Umbilical cord (tissue), 2 donors: ENCODE results near the gene TRIP6. TPM values are rescaled to one million over a fixed set of nuclear protein-coding genes. Genes with fewer than 3 reads are reported as not detected.

Experiments
- DNase-seq: peaks from one replicate; pipeline ENCODE4 v3.0.0-alpha.2; 2015; ENCODE audit warnings: low spot score
- total RNA-seq: library from RNA; depleted of rRNA; stranded (reverse); fragments of >200 nt; gene quantifications from one replicate; pipeline ENCODE4 v1.2.3, GENCODE V29; 2014; ENCODE audit warnings: low replicate concordance; ENCODE audit not compliant: insufficient read depth

TRIP6 gene, protein sequence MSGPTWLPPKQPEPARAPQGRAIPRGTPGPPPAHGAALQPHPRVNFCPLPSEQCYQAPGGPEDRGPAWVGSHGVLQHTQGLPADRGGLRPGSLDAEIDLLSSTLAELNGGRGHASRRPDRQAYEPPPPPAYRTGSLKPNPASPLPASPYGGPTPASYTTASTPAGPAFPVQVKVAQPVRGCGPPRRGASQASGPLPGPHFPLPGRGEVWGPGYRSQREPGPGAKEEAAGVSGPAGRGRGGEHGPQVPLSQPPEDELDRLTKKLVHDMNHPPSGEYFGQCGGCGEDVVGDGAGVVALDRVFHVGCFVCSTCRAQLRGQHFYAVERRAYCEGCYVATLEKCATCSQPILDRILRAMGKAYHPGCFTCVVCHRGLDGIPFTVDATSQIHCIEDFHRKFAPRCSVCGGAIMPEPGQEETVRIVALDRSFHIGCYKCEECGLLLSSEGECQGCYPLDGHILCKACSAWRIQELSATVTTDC
- 45.5 TPM for total RNA-seq

DNA sequence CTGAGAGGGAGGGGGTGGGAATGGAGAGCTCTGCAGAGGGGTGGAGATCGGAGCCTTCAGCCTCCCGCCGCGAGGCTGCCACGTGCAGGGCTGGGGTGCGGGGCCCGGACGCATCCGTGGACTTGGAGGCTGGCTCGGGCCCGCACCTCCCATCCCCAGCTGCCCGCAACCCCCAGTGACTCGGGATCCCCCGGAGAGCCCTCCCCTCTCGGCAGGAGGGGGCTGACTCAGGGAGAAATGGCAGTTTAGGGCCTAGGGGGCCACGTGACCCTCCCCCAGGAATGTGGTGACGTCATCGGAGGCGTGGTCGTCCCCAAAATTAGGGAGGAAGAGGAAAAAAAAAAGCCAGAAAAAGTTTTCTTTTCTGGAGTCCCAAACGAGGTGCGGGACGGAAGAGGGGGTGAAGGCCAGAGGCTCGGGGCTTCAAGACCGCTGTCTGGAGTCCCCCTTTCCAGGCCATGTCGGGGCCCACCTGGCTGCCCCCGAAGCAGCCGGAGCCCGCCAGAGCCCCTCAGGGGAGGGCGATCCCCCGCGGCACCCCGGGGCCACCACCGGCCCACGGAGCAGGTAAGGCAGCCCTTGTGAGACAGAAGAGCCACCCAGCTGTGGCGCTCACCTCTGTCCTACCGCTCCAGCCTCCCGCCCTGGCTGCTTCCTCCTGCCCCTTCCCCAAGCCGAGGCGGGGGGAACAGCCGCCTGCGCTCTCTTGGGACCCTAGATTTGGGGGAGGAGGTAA is at the start of gene TRIP6:
Gene TRIP6 (plus strand): TSS at position 348 of the 736 bp plus-strand sequence. CDS start 111 bp downstream, at position 459.
- DNase-seq = peak; percentile 97

GRCh38 chr7:100818366-100818765 is 48.8 kb upstream of the TRIP6 start:
- DNase-seq = no peak

DNA sequence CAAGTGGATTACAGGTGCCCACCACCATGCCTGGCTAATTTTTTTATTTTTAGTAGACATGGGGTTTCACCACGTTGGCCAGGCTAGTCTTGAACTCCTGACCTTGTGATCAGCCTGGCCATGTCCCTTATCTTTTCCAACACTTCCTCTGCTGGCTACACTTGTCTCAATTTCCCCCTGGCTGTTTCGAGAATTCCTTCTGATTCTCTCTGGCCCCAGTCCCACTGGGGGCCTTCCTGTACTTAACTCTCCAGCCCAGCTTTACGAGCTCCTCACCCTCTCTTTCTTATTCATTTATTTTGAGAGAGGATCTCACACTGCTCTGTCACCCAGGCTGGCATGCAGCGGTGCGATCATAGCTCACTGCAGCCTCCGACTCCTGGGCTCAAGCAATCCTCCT is 48.4 kb upstream of the TRIP6 start:
- DNase-seq = no peak

- DNase-seq = no peak
Measured at GRCh38 chr7:100819586-100819985, 47.6 kb upstream of the TRIP6 start.

DNA sequence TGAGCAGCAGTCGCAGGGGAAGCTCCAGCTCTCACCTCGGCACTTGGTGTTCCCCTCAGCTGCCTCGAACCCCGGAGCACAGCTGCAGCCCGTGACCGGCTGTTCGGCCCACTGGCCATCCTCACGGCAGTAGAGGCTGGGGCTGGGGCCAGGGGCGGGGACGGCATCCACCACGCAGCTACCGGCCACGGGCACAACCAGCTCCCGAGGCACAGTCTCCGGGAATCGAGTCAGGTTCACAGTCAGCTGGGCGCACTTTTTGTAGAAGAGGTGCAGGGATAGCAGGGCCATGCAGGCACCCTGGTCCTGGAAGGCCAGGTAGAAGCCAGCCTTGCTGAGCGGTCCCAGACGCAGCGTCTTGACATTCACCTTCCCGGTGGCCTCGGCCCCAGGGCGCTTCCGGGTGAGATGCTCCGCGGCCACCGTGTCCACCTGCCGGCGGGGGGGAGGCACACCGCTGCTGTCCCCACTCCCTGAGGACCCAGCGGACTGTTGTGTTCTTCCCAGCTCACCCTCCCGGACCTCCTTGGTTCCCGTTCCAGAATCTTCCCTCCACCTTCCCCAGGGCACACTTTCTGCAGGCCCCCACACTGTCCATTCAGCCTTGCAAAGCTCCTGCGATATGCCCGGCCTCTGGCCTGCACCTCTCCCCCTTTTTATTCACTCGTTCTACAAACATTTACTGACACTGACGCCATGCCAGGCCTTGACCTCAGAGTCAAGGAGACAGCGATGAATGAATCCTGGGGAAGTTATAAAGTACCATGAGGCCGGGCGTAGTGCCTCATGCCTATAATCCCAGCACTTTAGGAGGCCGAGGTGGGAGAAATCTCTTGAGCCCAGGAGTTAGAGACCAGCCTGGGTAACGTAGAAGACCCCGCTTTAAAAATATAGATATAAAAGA is 44.7 kb upstream of the TRIP6 start:
- DNase-seq = no peak

DNA sequence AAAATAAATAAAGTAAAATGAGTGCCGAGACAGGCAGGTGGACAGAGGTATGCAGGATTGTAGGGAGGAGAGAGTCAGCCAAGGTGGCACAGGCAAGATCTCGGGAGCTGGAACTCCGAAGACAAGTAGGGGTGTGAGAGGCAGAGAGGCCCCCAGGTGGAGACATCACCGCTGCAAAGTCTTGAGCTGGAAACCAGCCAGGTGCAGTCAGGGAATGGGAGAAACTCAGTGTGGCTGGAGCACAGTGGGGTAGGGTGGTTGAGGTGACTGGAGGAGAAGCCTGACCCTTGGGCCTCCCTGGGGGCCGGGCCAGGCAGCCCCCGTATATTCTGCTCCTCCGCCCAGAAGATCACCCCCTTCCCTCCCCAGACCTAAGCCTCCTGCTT is 44.1 kb upstream of the TRIP6 start:
- no peak for DNase-seq

DNA sequence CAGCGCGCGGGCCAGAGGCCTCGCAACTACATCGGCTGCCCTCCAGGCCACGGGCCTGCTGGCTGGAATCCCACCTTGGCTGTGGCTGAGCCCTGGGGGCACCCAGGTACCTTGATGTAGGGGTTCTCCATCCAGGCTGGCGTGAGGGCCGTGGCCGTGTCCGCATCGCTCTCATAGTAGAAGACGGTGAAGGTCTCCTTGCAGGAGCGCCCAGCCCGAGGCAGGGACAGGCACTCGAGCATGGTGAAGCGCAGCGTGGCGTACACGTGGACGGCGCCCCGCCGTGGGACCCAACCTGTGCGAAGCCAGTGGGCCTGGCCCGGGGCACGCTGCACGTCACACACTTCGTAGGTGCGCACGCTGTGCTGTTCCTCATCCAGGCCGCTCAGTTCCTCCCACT is 43.7 kb upstream of the TRIP6 start:
- DNase-seq = no peak

- no peak for DNase-seq
Measured at GRCh38 chr7:100824499-100825214, 42.5 kb upstream of the TRIP6 start.

- peak; percentile 20 for DNase-seq
Measured at GRCh38 chr7:100825215-100825671, 41.9 kb upstream of the TRIP6 start.

- DNase-seq = peak; percentile 64
Measured at GRCh38 chr7:100825751-100826513, 41.3 kb upstream of the TRIP6 start.

DNA sequence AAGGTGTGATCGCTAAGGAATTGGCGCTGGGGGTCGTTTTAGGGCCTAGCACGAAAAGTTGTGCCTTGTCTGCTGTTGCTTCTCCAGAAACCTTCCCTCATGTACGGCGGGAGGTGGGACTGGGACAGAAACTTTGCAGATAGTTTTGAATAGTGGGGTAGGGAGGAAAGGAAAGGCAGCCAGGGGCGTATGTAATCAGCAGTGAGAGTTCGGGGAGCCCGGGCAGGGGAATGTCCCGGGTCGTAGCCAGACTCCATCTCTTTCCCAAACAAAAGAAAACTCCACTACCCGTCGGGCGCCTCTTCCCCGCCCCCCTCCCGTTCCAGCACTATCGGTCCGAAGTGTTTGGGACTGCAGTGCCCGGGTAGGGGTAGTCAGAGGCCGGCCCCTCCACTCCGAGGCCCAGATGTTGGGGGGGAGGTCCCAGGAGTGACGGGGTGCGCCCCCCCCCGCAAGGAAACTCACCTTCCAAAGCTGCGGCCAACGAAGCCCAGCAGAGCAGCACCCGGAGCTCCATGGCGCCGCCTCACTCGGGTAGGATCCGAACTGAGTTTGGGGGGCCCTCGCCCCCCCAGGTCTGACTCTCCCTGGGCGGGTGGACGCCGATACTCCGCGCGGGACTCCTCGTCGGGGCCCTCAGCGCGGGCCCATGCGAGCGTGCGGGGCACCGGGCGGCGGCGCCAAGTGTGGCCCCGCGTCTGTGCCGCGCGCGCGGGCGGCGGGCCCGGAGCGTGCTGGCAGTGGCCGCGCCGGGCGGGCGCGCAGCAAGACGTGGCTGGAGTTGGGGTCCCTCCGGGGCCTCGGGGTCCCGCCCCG is 40.5 kb upstream of the TRIP6 start:
- DNase-seq = peak; percentile 40

GRCh38 chr7:100827330-100828226 is 39.6 kb upstream of the TRIP6 start, which contains the start of gene EPHB4:
Gene EPHB4 (minus strand): TSS chr7:100827523. CDS start chr7:100827030, 493 bp downstream.
- DNase-seq = peak; percentile 98

GRCh38 chr7:100829150-100829716 is 38.0 kb upstream of the TRIP6 start:
- peak; percentile 51 for DNase-seq

DNA sequence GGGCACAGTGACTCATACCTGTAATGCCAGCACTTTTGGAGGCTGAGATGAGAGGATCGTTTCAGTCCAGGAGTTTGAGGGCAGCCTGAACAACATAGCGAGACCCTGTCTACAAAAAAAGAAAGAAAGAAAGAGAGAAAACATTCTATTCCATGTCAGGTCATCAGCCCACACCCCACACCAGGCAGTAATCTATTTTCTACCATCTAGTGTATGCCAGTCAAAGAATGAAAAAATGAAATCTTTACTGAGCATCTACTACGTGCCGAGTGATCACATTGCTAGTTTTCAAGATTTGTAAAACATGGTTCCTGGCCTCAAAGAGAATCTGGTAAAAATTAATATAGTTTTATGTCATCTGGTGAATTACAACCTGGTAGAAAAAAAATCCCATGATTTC is 36.8 kb upstream of the TRIP6 start:
- no peak for DNase-seq

DNA sequence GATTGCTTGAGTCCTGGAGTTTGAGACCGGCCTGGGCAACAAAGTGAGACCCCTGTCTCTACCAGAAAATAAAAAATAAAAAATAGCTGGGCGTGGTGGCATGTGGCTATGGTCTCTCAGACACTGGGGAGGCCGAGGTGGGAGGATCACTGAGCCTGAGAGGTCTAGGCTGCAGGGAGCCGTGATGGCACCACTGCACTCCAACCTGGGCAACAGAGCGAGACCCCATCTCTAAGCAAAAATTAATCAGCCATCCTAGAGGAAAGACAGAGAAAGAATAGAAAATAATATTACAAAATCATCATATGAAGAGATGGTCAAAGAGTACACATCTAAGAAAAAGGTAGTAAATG is 34.9 kb upstream of the TRIP6 start:
- DNase-seq = no peak

- peak; percentile 78 for DNase-seq
Measured at GRCh38 chr7:100835903-100836811, 31.0 kb upstream of the TRIP6 start.

GRCh38 chr7:100836812-100837098 is 30.4 kb upstream of the TRIP6 start:
- DNase-seq = no peak
